SK-N-MC (cell line): ENCODE measurements around the gene LAT.

Experiments used
- EZH2 ChIP-seq: fragments of 200-600 bp; sonication (generic); IDR thresholded peaks from one replicate; pipeline ENCODE4 v1.6.1; 2017; ENCODE audit warnings: antibody characterized with exemption
- FOXP2 ChIP-seq: optimal IDR thresholded peaks from 2 replicates; pipeline ENCODE3; 2011; ENCODE audit warnings: mild to moderate bottlenecking, moderate library complexity; ENCODE audit not compliant: insufficient read depth; ENCODE audit errors: extremely low read length, control extremely low read depth
- POLR2AphosphoS5 ChIP-seq: IDR thresholded peaks from 2 replicates; pipeline ENCODE4 v1.6.1; 2012; ENCODE audit warnings: mild to moderate bottlenecking, low read depth, low read length, borderline replicate concordance

DNA sequence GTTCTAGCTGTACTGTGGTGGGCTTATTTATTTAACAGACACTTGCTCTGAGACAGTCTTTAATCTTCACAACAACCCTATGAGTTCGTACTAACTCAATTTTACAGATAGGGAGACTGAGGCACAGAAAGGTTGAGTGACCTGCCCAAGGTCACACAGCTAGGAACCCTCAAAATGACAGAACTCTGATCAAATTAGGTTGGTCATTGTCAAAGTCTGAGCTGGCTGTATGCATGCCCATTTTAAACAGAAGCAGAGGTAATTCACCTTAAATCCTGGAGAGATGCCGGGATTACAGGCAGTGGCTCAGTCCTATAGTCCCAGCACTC, 24.9 kb downstream of the LAT start:
- no peak for TF ChIP-seq EZH2
- no peak for TF ChIP-seq POLR2AphosphoS5
- no peak for TF ChIP-seq FOXP2
